Gastroesophageal sphincter (tissue), 4 donors: ENCODE results near the gene HDAC4. TPM values are rescaled to one million over a fixed set of nuclear protein-coding genes. Genes with fewer than 3 reads are reported as not detected.

Source experiments
- ATAC-seq: fragments of 150-250 bp; one replicate; pipeline ENCODE4 v1.9.1; 2016; ENCODE audit warnings: mild to moderate bottlenecking, moderate library complexity
- H3K27ac ChIP-seq, 4 donors: fragments of 200-600 bp; sonication (generic) in 3 of 4; 1 replicate in 3 of 4; 2 replicates in 1 of 4; pipeline ENCODE4 v1.5.1; 2016 to 2019
- H3K27me3 ChIP-seq: fragments of 200-600 bp; sonication (generic); one replicate; pipeline ENCODE4 v1.5.1; 2019
- H3K36me3 ChIP-seq, 2 donors: fragments of 200-600 bp; sonication (generic); one replicate each; pipeline ENCODE4 v1.5.1; 2019; ENCODE audit warnings: control low read depth in 1 of 2
- H3K4me1 ChIP-seq, 3 donors: fragments of 200-600 bp; sonication (generic); 1 replicate in 2 of 3; 2 replicates in 1 of 3; pipeline ENCODE4 v1.5.1; 2016 to 2019; ENCODE audit warnings: control low read depth in 2 of 3
- H3K4me3 ChIP-seq, 2 donors: fragments of 200-600 bp; sonication (generic); one replicate each; pipeline ENCODE4 v1.5.1; 2019; ENCODE audit warnings: mild to moderate bottlenecking in 1 of 2, moderate library complexity in 1 of 2
- H3K9me3 ChIP-seq, 3 donors: fragments of 200-600 bp; sonication (generic); one replicate each; pipeline ENCODE4 v1.5.1; 2017 to 2019; ENCODE audit warnings: control low read depth in 2 of 3
- EP300 ChIP-seq: sonication (generic); formaldehyde crosslinking; IDR thresholded peaks from one replicate; pipeline ENCODE4 v1.6.1; 2017; ENCODE audit warnings: antibody characterized with exemption, mild to moderate bottlenecking
- POLR2A ChIP-seq, 2 donors: fragments of 450-650 bp; IDR thresholded peaks; one replicate each; pipeline ENCODE4 v1.6.1; 2017; ENCODE audit warnings: antibody characterized with exemption in 2 of 2, mild to moderate bottlenecking in 2 of 2, moderate library complexity in 1 of 2
- POLR2AphosphoS5 ChIP-seq: sonication (generic); formaldehyde crosslinking; IDR thresholded peaks from one replicate; pipeline ENCODE4 v1.6.1; 2017; ENCODE audit warnings: antibody characterized with exemption
- WGBS, 2 donors: methylation state at CpG; one replicate each; pipeline ENCODE4 v1.1.5; 2018; ENCODE audit warnings: low coverage in 1 of 2; 5-methylcytosine and 5-hydroxymethylcytosine counted together
- total RNA-seq, 4 donors: library from RNA; depleted of rRNA; stranded (reverse); fragments of >200 nt; gene quantifications; one replicate each; pipeline ENCODE4 v1.1.0, GENCODE V29; 2016
- TF ChIP-seq, protein P1 (sequence below), 4 experiments: fragments of 200-600 bp in 2 of 4; fragments of 450-650 bp in 2 of 4; sonication (generic) in 1 of 4; IDR thresholded peaks; one replicate each; pipeline ENCODE4 v1.5.1; 2017 to 2019; ENCODE audit warnings: antibody characterized with exemption in 4 of 4, mild to moderate bottlenecking in 2 of 4, moderate library complexity in 2 of 4

HDAC4 gene
- total RNA-seq, 4 donors from 2014 or later: 41.3 to 104 (median 85.8) TPM

- Histone ChIP-seq H3K27ac (peak overlapping the region in 2 of 4 donors; percentile 24 to 30), H3K9me3 (peaks cover 0 to 29% (median 0%) of the 10 kb centered on the region in 3 donors), H3K4me3 (no peak overlapping the region), H3K27me3 (no peaks in the 10 kb centered on the region), H3K4me1 (peaks cover 0 to 17% (median 0%) of the 10 kb centered on the region in 3 donors), H3K36me3 (peaks cover 0 to 65% of the 10 kb centered on the region in 2 donors)
- no peak for ATAC-seq
- WGBS, 2 donors: 60 to 88% methylated on average over 1 of the region's 1 CpG
- TF ChIP-seq, protein P1, sequence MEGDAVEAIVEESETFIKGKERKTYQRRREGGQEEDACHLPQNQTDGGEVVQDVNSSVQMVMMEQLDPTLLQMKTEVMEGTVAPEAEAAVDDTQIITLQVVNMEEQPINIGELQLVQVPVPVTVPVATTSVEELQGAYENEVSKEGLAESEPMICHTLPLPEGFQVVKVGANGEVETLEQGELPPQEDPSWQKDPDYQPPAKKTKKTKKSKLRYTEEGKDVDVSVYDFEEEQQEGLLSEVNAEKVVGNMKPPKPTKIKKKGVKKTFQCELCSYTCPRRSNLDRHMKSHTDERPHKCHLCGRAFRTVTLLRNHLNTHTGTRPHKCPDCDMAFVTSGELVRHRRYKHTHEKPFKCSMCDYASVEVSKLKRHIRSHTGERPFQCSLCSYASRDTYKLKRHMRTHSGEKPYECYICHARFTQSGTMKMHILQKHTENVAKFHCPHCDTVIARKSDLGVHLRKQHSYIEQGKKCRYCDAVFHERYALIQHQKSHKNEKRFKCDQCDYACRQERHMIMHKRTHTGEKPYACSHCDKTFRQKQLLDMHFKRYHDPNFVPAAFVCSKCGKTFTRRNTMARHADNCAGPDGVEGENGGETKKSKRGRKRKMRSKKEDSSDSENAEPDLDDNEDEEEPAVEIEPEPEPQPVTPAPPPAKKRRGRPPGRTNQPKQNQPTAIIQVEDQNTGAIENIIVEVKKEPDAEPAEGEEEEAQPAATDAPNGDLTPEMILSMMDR (IDR thresholded peaks at IDR 0.05): no peak
- TF ChIP-seq EP300 (no peak), POLR2AphosphoS5 (no peak), POLR2A (IDR thresholded peaks at IDR 0.05) (no peak)
Measured at GRCh38 chr2:239173301-239173700, 227.5 kb downstream of the HDAC4 start.

DNA sequence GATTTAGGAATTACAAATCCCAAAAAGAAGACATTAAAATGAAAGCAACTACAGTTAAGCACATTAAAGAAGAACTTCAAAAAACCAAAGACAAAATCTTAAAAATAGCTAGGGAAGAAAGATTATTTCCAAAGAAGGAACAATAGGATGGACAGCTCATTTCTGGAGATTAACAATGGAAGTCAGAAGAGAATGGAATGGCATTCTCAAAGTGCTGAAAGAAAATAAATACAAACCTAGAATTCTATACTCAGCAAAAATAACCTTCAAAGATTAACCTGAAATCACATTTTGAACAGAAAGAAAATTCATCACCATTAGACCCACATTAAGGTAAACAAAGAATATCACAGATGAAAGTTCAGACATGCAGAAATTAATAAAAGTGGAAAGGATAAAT, 229.2 kb downstream of the HDAC4 start:
- Histone ChIP-seq H3K4me1 (peaks cover 0 to 16% (median 0%) of the 10 kb centered on the region in 3 donors), H3K9me3 (peaks cover 0 to 29% (median 0%) of the 10 kb centered on the region in 3 donors), H3K36me3 (peaks cover 0 to 64% of the 10 kb centered on the region in 2 donors), H3K4me3 (no peak overlapping the region), H3K27me3 (no peaks in the 10 kb centered on the region), H3K27ac (no peak overlapping the region)
- no peak for ATAC-seq
- no peak for TF ChIP-seq POLR2A (IDR thresholded peaks at IDR 0.05)
- TF ChIP-seq EP300: no peak
- TF ChIP-seq, protein P1 (IDR thresholded peaks at IDR 0.05): no peak
- no peak for TF ChIP-seq POLR2AphosphoS5

- TF ChIP-seq, protein P1 (IDR thresholded peaks at IDR 0.05): no peak
- TF ChIP-seq POLR2AphosphoS5 (no peak), EP300 (no peak), POLR2A (IDR thresholded peaks at IDR 0.05) (no peak)
- no peak overlapping the region for H3K27ac ChIP-seq
- WGBS, 2 donors: 80 to 94% methylated on average over 1 to 5 of the region's 27 CpGs
Measured at GRCh38 chr2:239169311-239170048, 231.3 kb downstream of the HDAC4 start.

GRCh38 chr2:239168575-239168974, 232.2 kb downstream of the HDAC4 start:
- H3K27me3 ChIP-seq: no peaks in the 10 kb centered on the region
- H3K4me3 ChIP-seq: no peak overlapping the region
- H3K4me1 ChIP-seq: no peaks in the 10 kb centered on the region
- ATAC-seq: no peak
- peaks cover 0 to 63% of the 10 kb centered on the region in 2 donors for H3K36me3 ChIP-seq
- TF ChIP-seq, protein P1 (IDR thresholded peaks at IDR 0.05): no peak
- TF ChIP-seq POLR2A (IDR thresholded peaks at IDR 0.05) (no peak), EP300 (no peak), POLR2AphosphoS5 (no peak)
- no peak overlapping the region for H3K27ac ChIP-seq
- WGBS, 2 donors: 76 to 92% methylated on average over 5 to 20 of the region's 22 CpGs
- H3K9me3 ChIP-seq: peaks cover 0 to 24% (median 0%) of the 10 kb centered on the region in 3 donors

More at GRCh38 chr2:239169311-239170048, 231.3 kb downstream of the HDAC4 start:
- no peaks in the 10 kb centered on the region for H3K4me1 ChIP-seq
- ATAC-seq: no peak
- no peaks in the 10 kb centered on the region for H3K27me3 ChIP-seq
- H3K4me3 ChIP-seq: no peak overlapping the region
- peaks cover 0 to 28% (median 0%) of the 10 kb centered on the region in 3 donors for H3K9me3 ChIP-seq
- peaks cover 0 to 60% of the 10 kb centered on the region in 2 donors for H3K36me3 ChIP-seq
